Measurements from ENCODE around the gene EPHB2. TPM values are rescaled to one million over a fixed set of nuclear protein-coding genes. Genes with fewer than 3 reads are reported as not detected.

EPHB2 gene
- total and polyA plus RNA-seq, 2 donors (not counting 3 experiments of a cell fraction or from before 2014, with no cell fraction given), result 50.8 to 69.1 TPM

GRCh38 chr1:22729912-22730311, 19.3 kb downstream of the EPHB2 start:
- dilution Hi-C loops (cut with MboI; ENCODE audit: extremely low pct_ligation_motif_present, low sequenced_read_pairs), result no loop called here
- ChIA-PET CTCF (interaction anchor here (0.7 kb wide), 1 partner anchor 23 kb away, joined by 3 read pairs; no protein-coding TSS in a partner anchor), POLR2A (no interaction called here)
- no peaks in the 10 kb centered on the region for H3K9me1 ChIP-seq (replicated peaks; ENCODE audit: control insufficient read depth, extremely low read depth, insufficient read depth, low read length)
- no peak overlapping the region for H3K4me2 ChIP-seq (ENCODE audit: insufficient read depth, low read length)
- H3K79me2 ChIP-seq (ENCODE audit: control insufficient read depth, insufficient read depth, low read length), result peaks cover 71% of the 10 kb centered on the region
- intact Hi-C loops (cut with micrococcal nuclease), result no loop called here
- no peak for DNase-seq (ENCODE audit: low read depth, low spot score)
- no peaks in the 10 kb centered on the region for H3K36me3 ChIP-seq (ENCODE audit: control insufficient read depth in 2 of 2, extremely low read depth in 1 of 2, insufficient read depth in 2 of 2, low read length in 2 of 2)
- TF ChIP-seq, protein P1, sequence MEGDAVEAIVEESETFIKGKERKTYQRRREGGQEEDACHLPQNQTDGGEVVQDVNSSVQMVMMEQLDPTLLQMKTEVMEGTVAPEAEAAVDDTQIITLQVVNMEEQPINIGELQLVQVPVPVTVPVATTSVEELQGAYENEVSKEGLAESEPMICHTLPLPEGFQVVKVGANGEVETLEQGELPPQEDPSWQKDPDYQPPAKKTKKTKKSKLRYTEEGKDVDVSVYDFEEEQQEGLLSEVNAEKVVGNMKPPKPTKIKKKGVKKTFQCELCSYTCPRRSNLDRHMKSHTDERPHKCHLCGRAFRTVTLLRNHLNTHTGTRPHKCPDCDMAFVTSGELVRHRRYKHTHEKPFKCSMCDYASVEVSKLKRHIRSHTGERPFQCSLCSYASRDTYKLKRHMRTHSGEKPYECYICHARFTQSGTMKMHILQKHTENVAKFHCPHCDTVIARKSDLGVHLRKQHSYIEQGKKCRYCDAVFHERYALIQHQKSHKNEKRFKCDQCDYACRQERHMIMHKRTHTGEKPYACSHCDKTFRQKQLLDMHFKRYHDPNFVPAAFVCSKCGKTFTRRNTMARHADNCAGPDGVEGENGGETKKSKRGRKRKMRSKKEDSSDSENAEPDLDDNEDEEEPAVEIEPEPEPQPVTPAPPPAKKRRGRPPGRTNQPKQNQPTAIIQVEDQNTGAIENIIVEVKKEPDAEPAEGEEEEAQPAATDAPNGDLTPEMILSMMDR (IDR thresholded peaks at IDR 0.05; ENCODE audit: extremely low read depth in 1 of 2, insufficient read depth in 1 of 2, low read depth in 1 of 2, low read length in 2 of 2), result no peak
- no peak for TF ChIP-seq FOS (IDR thresholded peaks at IDR 0.05; ENCODE audit: borderline replicate concordance, insufficient read depth, low read length)
- no peak for TF ChIP-seq MYC (IDR thresholded peaks at IDR 0.05; ENCODE audit: low read depth, low read length)
- TF ChIP-seq JUN (IDR thresholded peaks at IDR 0.05; ENCODE audit: borderline replicate concordance, insufficient read depth, insufficient read length, low read depth), result no peak
- no peak for TF ChIP-seq POLR2A (IDR thresholded peaks at IDR 0.05; ENCODE audit: low read depth, low read length)
- TF ChIP-seq EZH2 (IDR thresholded peaks at IDR 0.05; ENCODE audit: borderline replicate concordance, low read depth, low read length, severe bottlenecking), result no peak
- no peak for TF ChIP-seq POLR2AphosphoS5 (IDR thresholded peaks at IDR 0.05; ENCODE audit: insufficient read depth, low read depth, low read length)
- no peak for TF ChIP-seq GATA2 (IDR thresholded peaks at IDR 0.05; ENCODE audit: insufficient read depth, insufficient read length, low read depth, low read length)
- TF ChIP-seq, protein P2, sequence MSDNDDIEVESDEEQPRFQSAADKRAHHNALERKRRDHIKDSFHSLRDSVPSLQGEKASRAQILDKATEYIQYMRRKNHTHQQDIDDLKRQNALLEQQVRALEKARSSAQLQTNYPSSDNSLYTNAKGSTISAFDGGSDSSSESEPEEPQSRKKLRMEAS (IDR thresholded peaks at IDR 0.05; ENCODE audit: insufficient read depth, insufficient read length), result no peak
- no peak overlapping the region for H3K27ac ChIP-seq (ENCODE audit: insufficient read depth, low read depth, low read length)
- no peak overlapping the region for H3K4me3 ChIP-seq (replicated peaks in 1 of 3; ENCODE audit: insufficient read depth in 1 of 3, low read depth in 1 of 3, low read length in 3 of 3)
- H3K9ac ChIP-seq (replicated peaks; ENCODE audit: extremely low read depth, insufficient read depth, low read length), result no peak overlapping the region
- BruUV-seq (replicated peaks), result no TSS peak
- no peak for FAIRE-seq
- H3K9me3 ChIP-seq (replicated peaks; ENCODE audit: control insufficient read depth, insufficient read depth, low read length), result no peaks in the 10 kb centered on the region
- H2AFZ ChIP-seq (ENCODE audit: low read depth, low read length), result no peak overlapping the region
- no peaks in the 10 kb centered on the region for H3K27me3 ChIP-seq (ENCODE audit: control insufficient read depth in 2 of 2, insufficient read depth in 2 of 2, low read length in 2 of 2)
- H3K4me1 ChIP-seq (ENCODE audit: control insufficient read depth, extremely low read depth, insufficient read depth, low read length), result no peaks in the 10 kb centered on the region
- H4K20me1 ChIP-seq (replicated peaks; ENCODE audit: control insufficient read depth, extremely low read depth, insufficient read depth, low read length), result no peaks in the 10 kb centered on the region
